ENCODE results near the gene RAB4A.

- no peak for TF ChIP-seq ZBTB10 (tag by site-specific recombination; IDR thresholded peaks at IDR 0.05)
- TF ChIP-seq CTCF (tag by site-specific recombination; IDR thresholded peaks at IDR 0.05) = no peak
- no peak for TF ChIP-seq ZSCAN4 (tag by site-specific recombination; IDR thresholded peaks at IDR 0.05)
- TF ChIP-seq REST (tag by site-specific recombination; IDR thresholded peaks at IDR 0.05) = no peak
- no peak for TF ChIP-seq SALL2 (tag by site-specific recombination; IDR thresholded peaks at IDR 0.05; ENCODE audit: borderline replicate concordance)
- TF ChIP-seq ZNF510 (tag by site-specific recombination; IDR thresholded peaks at IDR 0.05; ENCODE audit: insufficient replicate concordance) = no peak
- no peak for TF ChIP-seq ZNF580 (tag by site-specific recombination; IDR thresholded peaks at IDR 0.05)
- no peak for TF ChIP-seq ZNF366 (tag by site-specific recombination; conservative IDR thresholded peaks at IDR 0.05)
- TF ChIP-seq KLF9 (tag by site-specific recombination; IDR thresholded peaks at IDR 0.05; ENCODE audit: low read depth) = no peak
- TF ChIP-seq ZNF121 (tag by site-specific recombination; IDR thresholded peaks at IDR 0.05) = no peak
- no peak for TF ChIP-seq ZNF645 (tag by site-specific recombination; IDR thresholded peaks at IDR 0.05)
- no peak for TF ChIP-seq ZSCAN18 (tag by site-specific recombination; IDR thresholded peaks at IDR 0.05)
- no peak for TF ChIP-seq EGR2 (tag by site-specific recombination; IDR thresholded peaks at IDR 0.05; ENCODE audit: low read depth)
These were observed 11.4 kb downstream of the RAB4A start for GRCh38 chr1:229282295-229282823.

Measured in HEK293 (cell line).